Peyer's patch (tissue), 4 donors: ENCODE data around the gene ITGB6.

Experiments used
- POLR2A ChIP-seq, 2 donors: fragments of 450-650 bp; IDR thresholded peaks; one replicate each; pipeline ENCODE4 v1.5.1; 2017; ENCODE audit warnings: antibody characterized with exemption in 2 of 2, mild to moderate bottlenecking in 2 of 2, moderate library complexity in 2 of 2
- TF ChIP-seq, protein P1 (sequence below), 6 experiments: fragments of 450-650 bp in 4 of 6; fragments of 200-600 bp in 2 of 6; sonication (generic) in 1 of 6; IDR thresholded peaks; one replicate each; pipeline ENCODE4 v1.5.1; 2017 to 2019; ENCODE audit warnings: antibody characterized with exemption in 6 of 6, mild to moderate bottlenecking in 3 of 6, moderate library complexity in 1 of 6

DNA sequence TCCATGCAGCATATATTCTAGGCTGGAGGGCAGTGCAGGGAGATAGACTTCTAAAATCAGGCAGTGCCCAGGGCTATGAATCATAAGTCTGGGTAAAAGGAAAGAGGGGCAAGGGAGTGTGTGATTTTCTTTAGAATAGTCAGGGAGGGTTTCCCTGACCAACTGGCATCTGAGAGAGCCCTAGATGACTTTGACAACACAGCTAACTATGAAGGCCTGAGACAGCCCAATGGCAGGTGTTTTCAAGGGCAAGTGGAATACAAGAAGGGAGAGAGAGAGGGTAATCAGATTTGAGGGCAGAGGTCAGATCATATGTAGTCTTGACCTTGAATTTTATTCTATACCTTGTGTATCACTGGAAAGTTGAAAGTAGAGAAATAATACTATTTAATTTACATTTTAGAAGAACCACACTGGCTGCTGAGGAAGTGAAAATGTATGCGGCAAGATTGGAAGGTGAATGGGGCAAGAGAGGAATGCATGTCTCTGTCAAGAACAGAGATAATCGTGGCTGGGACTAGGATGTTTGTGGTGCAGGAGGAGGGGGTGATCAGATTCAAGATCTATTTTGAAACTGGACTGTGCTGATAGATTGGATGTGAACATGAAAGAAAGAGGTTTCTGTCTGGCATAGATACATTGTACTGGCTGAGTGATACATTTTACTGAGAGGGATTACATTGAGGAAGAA, 1.9 kb upstream of the ITGB6 start:
- TF ChIP-seq, protein P1, sequence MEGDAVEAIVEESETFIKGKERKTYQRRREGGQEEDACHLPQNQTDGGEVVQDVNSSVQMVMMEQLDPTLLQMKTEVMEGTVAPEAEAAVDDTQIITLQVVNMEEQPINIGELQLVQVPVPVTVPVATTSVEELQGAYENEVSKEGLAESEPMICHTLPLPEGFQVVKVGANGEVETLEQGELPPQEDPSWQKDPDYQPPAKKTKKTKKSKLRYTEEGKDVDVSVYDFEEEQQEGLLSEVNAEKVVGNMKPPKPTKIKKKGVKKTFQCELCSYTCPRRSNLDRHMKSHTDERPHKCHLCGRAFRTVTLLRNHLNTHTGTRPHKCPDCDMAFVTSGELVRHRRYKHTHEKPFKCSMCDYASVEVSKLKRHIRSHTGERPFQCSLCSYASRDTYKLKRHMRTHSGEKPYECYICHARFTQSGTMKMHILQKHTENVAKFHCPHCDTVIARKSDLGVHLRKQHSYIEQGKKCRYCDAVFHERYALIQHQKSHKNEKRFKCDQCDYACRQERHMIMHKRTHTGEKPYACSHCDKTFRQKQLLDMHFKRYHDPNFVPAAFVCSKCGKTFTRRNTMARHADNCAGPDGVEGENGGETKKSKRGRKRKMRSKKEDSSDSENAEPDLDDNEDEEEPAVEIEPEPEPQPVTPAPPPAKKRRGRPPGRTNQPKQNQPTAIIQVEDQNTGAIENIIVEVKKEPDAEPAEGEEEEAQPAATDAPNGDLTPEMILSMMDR (IDR thresholded peaks at IDR 0.05) = no peak
- TF ChIP-seq POLR2A (IDR thresholded peaks at IDR 0.05) = no peak
